HG03039 (cell line): ENCODE measurements around the gene ANKRD1.
"Not testable (repeated sequence)": the region's sequence is repeated elsewhere in the genome, so short reads cannot be mapped to it uniquely, and the experiment has no call there.

Experiments
- ATAC-seq: cut with Tn5 transposase; IDR thresholded peaks from one replicate; pipeline ENCODE4 v1.9.1; 2021; ENCODE audit warnings: mild to moderate bottlenecking, moderate library complexity; ENCODE audit not compliant: unreplicated experiment

The ANKRD1 gene

DNA sequence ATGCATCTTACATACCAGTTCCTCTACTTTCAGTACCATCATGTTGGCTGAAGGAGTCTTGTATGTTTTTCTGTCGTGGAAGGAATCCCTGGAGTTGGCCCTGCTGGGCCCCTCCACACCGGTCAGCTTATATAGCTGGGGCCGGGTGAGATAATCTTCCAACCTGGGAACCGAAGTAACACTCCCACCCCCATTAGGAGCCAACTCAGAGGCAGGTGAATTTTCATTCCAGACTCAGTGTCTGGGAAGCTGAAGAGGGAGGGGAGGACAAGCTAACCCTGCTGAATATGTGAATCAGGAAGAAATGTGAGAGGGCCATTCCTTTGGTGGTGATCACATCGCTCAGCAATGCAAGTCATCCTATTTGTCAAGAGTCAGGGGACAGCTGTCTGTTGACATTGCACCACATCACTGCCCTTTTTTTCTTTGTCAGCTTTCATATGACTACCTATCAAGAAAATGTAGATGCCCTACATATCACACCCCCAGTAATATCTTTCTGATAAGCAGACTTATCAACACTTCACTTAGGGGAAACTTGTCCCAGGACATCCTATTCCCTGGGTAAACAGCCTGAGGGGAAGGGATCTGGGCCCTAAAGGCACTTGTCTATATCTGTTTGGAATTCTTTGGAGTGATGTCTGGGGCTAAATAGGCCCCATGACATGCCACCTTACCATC lies at the start of gene ANKRD1:
TSS of gene ANKRD1 (minus strand) at position 102 of the 681 bp plus-strand sequence. CDS start at position 42, 60 bp downstream.
- no peak for ATAC-seq

- no peak for ATAC-seq
Observed at GRCh38 chr10:90969947-90970673, 49.2 kb upstream of the ANKRD1 start.

DNA sequence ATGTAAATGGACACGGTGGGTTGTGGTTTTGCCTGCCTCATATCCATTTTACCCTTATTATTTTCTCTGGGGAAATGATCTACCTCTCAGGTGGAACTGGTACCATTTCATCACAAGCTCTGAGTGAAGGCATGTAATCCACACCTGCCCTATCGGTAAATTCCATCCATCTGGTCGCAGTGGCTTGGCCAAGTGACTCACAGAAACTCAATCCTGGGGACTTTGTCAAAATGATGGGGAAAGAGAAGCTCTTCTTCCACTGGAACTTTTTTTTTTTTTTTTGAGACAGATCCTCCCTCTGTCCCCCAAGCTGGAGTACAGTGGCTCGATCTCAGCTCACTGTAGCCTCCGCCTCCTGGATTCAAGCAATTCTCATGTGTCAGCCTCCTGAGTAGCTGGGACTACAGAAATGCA lies 48.2 kb upstream of the ANKRD1 start:
- no peak for ATAC-seq

GRCh38 chr10:90968328-90969081 lies 47.6 kb upstream of the ANKRD1 start:
- ATAC-seq = no peak

DNA sequence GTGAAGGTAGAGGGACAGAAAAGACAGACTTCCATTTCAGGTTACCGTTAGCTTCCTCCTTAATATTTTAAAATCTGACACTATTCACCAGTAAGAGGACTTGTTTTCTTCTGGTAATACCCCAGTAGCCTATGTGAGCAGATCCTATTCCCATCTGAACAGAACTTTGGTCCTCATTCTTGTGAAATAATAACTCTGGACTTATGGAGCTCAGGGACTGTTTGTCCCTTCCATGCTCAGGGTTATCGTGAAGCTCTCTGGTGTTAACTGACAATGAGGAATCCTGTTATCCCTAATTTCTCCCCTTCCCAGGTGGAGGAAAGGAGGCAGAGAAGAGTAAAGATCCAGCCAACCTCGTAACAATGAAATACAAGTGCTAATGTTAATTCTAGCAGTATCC lies 47.0 kb upstream of the ANKRD1 start:
- ATAC-seq = no peak

DNA sequence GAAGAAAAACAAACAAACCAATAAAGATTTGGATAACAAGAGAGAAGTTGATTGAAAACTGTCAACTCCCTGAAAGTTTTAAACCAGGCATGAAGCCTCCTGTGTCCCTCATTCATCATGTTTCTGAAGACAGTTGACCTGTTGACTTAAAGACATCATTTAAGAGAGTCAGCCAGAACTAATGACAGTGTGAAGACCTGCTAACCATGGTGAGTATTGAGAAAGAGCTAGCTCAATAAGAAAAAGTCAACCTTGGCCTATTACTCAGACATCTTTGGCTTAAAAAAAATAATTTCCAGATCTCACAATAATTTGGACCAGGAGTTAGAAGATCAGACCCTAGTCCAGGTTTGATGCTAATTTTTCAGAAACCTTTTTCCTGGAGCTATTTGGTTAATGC lies 45.3 kb upstream of the ANKRD1 start:
- no peak for ATAC-seq

- ATAC-seq = no peak
Observed at GRCh38 chr10:90965720-90966119, 44.8 kb upstream of the ANKRD1 start.

DNA sequence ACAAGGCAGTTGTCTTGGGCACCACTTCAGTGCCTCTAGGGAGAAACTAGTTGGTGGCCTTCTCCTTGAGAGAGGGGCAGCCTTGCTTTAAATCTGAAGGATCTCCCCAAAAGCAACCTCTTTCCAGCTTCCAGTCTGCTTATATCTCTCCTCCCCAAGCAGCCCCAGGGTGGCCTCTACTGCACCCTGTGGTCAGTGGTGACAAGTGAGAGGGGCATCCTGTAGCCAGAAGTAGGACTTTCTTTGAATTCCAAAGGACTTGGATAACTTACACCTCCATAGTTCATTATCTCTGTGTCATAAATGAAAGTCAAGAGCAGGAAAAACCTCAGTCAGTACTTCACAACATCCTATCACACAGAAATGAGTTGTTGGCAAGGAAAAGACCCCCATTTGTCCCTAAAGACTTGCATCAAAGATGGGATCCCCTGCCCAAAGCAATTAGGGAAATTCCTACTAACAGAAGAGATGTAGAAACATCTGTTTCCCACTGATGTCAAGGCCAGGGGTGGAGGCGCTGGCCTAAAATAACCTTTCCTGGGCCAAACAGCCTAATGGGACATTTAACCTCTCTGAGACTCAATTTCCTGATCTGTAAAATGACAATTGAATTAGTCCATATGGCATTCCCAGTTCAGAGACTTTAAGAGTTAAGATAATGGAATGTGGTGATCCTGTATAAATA lies 44.0 kb upstream of the ANKRD1 start:
- no peak for ATAC-seq

- ATAC-seq = no peak
Observed at GRCh38 chr10:90963331-90963730, 42.4 kb upstream of the ANKRD1 start.

GRCh38 chr10:90960355-90960814 lies 39.5 kb upstream of the ANKRD1 start:
- ATAC-seq = peak; percentile 80

DNA sequence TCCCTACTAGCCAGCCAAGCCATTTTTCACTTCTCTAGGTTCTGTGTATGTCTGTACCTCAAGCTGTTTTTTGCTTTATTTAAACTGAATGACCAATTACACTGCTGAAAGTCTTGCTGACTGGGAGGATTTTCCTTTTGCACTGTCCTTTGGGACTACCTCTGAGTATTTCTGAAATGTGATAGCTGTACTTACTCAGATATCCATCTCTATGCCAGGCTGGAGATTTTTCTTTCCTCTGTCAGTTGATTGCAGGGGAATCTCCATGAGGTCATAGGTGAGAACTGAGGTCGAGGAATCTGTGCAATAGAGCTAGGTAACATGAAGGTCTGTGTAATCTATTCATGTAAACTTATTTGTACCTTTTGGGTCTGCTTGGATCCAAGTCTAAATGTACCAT lies 38.9 kb upstream of the ANKRD1 start:
- ATAC-seq = no peak

DNA sequence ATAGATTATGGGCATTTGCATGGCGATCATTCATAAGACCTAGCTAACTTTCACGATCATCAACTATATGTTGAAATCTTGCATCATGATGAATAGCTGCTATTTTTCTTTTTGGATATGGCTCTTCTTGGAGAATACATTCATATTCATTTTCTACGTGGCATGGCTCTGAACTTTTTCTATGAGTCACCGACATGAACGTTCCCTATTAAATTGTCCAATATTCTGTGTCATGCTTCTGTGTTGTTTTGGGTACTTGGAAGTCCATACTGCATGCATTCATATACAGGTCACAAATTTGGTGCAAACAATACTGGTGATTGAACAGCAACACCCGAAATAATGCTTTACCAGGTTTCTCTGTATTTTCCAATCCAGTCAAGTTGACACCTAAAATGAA lies 37.9 kb upstream of the ANKRD1 start:
- no peak for ATAC-seq

- ATAC-seq = no peak
Observed at GRCh38 chr10:90947030-90947960, 26.4 kb upstream of the ANKRD1 start.

- ATAC-seq = no peak
Observed at GRCh38 chr10:90945491-90946070, 24.7 kb upstream of the ANKRD1 start.

DNA sequence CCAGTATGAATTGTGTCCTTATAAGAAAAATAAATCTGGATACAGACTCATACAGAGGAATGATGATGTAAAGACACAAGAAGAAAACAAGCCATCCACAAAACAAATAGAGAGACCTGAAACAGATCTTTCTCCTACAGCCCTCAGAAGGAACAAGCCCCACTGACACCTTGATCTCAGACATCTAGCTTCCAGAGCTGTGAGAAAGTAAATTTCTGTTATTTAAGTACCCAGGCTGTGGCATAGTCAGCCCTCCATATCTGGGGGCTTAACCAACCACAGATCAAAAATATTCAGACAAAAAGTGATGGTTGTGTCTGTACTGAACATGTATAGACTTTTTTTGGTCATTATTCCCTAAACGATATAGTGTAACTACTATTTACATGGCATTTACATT lies 23.9 kb upstream of the ANKRD1 start:
- no peak for ATAC-seq

GRCh38 chr10:90942980-90943379 lies 22.1 kb upstream of the ANKRD1 start:
- ATAC-seq = not testable (repeated sequence)

DNA sequence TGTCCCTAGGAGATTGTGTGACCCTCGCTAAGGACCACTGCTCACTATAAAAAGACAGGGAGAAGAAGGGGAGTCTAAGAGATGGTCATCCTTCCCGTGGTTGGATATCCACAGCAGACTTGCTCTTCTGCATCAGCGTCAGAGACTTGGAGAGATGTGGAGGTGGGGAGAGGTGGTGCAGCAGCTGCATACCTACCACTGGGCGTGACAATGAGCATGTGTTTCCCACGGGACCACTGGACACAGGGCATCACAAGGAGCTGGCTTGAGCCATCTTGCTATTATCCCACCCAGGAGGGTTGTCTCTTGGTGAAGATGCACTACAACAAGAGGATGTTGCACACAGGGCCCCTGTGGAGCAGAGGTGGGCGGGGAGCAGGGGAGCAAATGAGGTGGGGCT lies 18.8 kb upstream of the ANKRD1 start:
- ATAC-seq = no peak

DNA sequence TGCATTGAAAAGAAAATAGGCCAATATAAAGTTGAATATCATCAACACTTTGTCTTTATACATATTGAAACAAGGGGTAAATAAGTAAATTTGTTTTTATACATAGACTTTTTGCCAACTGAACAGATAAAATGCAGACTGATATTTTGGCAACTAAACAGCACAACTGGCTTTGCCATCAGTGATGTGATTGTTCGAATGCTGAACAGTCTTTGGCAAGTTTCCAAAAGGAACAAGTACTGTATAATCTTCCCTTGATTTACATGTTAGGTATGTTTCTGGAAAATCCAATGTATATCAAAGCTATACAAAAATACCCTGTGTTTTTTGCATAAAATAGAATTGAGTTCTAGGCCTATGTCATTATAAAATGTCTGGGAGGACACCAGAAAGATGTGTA lies 18.2 kb upstream of the ANKRD1 start:
- ATAC-seq = no peak

GRCh38 chr10:90937645-90938258 lies 16.9 kb upstream of the ANKRD1 start:
- no peak for ATAC-seq
